Measurements from ENCODE around the gene STARD3.
"Not testable (repeated sequence)": the region's sequence is repeated elsewhere in the genome, so short reads cannot be mapped to it uniquely, and the experiment has no call there.

The STARD3 gene

GRCh38 chr17:39695089-39695474 lies 58.1 kb downstream of the STARD3 start:
- no peak for DNase-seq (ENCODE audit: low read depth in 2 of 2)

- no peak for DNase-seq (ENCODE audit: low read depth in 2 of 2)
Measured at GRCh38 chr17:39696731-39697130, 59.8 kb downstream of the STARD3 start.

- DNase-seq (ENCODE audit: low read depth in 2 of 2) = no peak
Measured at GRCh38 chr17:39697961-39698360, 61.0 kb downstream of the STARD3 start.

DNA sequence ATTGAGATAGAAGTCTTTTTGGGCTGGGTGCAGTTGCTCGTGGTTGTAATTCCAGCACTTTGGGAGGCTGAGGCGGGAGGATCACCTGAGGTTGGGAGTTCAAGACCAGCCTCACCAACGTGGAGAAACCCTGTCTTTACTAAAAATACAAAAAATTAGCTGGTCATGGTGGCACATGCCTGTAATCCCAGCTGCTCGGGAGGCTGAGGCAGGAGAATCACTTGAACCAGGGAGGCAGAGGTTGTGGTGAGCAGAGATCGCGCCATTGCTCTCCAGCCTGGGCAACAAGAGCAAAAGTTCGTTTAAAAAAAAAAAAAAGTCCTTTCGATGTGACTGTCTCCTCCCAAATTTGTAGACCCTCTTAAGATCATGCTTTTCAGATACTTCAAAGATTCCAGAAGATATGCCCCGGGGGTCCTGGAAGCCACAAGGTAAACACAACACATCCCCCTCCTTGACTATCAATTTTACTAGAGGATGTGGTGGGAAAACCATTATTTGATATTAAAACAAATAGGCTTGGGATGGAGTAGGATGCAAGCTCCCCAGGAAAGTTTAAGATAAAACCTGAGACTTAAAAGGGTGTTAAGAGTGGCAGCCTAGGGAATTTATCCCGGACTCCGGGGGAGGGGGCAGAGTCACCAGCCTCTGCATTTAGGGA lies 62.3 kb downstream of the STARD3 start:
- not testable (repeated sequence) for DNase-seq (ENCODE audit: low read depth in 2 of 2)

- DNase-seq (ENCODE audit: low read depth in 2 of 2) = no peak
Measured at GRCh38 chr17:39699818-39700147, 62.8 kb downstream of the STARD3 start, which contains the start of gene ERBB2. Gene ERBB2, plus strand, starts transcription at chr17:39700064. Its CDS starts 175 bp downstream, at chr17:39700239.

DNA sequence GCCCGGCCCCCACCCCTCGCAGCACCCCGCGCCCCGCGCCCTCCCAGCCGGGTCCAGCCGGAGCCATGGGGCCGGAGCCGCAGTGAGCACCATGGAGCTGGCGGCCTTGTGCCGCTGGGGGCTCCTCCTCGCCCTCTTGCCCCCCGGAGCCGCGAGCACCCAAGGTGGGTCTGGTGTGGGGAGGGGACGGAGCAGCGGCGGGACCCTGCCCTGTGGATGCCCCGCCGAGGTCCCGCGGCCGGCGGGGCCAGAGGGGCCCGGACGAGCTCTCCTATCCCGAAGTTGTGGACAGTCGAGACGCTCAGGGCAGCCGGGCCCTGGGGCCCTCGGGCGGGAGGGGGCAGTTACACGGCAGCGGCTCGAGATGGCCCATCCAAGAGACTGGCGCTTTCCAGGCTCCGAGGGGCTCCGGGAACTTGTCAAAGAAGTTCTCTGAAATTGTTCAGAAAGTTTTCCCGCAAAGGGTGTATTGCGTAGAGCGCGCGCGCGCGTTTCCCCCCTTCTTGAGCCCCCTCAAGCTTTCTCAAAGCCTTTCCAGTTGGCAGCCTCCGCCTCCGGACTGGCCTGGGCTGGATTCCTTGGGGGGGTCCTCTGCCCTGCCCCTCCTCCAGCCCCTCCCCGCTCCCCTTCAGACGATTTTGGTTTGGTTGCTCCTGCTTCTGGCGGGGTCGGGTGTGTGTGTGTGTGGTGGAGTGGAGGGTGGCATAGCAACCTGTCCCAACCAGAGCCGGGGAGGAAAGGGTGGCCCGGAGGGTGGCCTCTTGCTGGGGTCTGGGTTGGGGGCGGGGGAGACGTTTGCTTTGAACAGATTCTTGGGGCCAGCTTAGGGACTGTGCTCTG lies 63.4 kb downstream of the STARD3 start:
- DNase-seq (ENCODE audit: low read depth in 2 of 2) = no peak

GRCh38 chr17:39701012-39701783 lies 64.3 kb downstream of the STARD3 start:
- DNase-seq (ENCODE audit: low read depth in 2 of 2) = no peak

DNA sequence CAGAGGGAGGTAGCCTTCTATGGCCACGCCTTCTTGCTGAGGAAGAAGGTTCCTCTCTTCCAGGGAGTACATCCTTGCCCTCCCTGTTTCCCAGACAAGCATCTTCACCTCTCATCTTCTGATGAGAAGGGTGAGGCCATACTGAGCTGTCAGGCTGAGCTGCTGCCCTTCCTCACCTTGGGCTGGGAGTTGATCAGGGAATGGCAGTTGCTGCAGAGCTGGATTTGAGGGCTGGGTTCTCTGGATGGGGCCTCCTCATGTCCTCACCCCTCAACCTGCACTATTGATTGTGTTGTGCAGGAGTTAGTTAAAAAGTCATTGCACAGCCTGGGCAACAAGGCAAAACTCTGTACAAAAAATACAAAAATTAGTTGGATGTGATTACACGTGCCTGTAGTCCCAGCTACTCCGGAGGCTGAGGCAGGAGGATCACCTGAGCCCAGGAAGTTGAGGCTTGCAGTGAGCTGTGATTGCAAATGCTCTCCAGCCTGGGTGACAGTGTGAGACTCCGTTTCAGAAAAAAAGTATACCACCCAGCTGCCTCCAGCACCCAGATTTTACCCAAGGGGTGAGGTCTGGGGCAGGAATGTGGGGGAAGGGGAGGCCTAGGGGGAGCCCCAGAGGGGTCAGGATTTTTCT lies 65.0 kb downstream of the STARD3 start:
- no peak for DNase-seq (ENCODE audit: low read depth in 2 of 2)

- DNase-seq (ENCODE audit: low read depth in 2 of 2) = no peak
Measured at GRCh38 chr17:39702901-39703893, 66.3 kb downstream of the STARD3 start.

GRCh38 chr17:39703913-39704312 lies 67.0 kb downstream of the STARD3 start:
- no peak for DNase-seq (ENCODE audit: low read depth in 2 of 2)

DNA sequence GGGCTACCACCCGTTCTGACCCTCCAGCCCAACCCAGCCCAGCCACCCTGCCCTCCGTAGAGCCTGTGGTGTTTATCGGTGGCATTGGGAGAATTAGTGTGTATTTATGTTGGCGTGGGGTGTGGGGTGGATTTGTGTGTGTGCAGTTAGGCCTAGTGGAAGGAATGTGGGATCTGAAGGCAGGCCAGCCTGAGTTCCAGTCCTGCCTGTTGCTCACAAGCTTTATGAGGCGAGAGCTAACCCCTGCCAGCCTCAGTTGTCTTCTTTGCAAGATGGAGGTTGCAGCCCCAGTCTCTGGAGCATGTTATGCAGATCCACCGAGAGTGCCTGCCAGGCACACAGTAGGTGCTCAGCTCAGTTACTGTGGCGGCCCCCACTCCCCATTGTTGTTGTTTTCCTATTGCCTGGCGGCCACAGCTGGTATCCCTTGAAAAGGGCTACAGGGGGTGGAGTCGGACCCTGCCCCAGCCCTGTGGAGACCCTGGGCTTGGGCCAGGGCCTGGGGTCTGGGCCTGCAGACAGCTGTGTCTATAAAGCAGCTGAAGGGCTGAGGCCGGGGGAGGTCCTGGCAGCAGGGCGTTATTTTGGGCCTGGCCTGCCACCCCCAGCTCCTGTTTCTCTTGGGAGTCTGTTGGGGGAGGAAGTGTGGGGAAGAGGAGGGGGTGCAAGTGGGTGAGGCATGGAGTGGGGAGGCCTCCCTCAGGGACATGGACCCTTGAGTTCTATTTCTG lies 68.0 kb downstream of the STARD3 start:
- DNase-seq (ENCODE audit: low read depth in 2 of 2) = no peak

DNA sequence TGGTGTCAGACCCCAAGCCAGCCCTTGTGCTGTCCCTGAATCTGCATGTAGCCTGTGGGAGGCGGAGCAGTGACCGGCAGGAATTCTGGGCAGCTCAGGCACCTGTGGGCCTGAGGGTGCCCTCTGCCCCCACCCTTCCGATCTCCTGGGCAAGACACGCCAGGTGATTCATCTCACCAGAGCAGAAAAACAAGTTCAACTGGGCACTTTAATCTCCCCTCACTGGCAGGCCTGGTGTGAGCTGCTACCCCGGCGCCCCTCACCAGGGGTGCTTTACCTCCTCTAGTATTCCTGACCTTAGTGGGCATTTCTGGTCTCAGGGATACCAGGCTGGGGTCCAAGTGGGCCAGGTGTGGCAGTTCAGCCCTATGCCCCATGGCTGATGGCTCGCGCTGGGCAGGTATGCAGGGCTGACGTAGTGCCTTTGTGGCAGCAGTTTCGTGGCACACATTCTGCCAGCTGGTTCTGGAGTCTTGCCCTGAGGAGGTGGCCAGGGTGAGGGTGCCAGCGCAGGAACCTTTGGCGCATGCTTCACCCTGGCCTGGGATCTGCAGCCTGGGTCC lies 68.9 kb downstream of the STARD3 start:
- DNase-seq (ENCODE audit: low read depth in 2 of 2) = no peak

DNA sequence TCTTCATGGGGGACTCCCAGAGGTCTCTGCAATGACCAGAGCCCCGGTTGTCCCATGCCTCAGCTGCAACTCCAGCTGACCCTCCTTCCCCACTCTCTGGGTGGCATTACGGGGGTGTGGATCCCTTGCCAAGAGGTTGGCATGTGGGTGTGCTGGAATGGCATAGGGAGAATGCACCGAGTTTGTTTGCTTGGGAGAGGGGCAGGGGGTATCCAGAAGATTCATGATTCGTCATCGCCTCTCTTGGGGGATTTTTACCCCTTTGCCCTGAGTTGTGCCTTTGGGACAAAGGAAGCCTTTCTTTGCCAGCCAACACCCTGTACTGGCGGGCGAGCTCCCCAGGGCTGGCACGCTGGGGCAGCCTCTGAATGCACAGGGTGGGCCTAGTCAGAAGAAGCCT lies 69.4 kb downstream of the STARD3 start:
- DNase-seq (ENCODE audit: low read depth in 2 of 2) = no peak

DNA sequence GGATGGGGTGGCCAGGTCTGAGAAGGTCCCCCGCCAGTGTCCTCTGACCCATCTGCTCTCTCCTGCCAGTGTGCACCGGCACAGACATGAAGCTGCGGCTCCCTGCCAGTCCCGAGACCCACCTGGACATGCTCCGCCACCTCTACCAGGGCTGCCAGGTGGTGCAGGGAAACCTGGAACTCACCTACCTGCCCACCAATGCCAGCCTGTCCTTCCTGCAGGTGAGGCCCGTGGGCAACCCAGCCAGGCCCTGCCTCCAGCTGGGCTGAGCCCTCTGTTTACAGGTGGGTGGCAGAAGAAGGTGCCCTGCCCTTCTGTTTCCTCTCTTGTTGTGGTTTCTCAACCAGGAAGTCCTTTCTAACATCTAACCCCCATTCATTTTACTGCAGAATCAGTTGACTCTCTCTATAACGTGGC lies 70.0 kb downstream of the STARD3 start:
- DNase-seq (ENCODE audit: low read depth in 2 of 2) = no peak

- no peak for DNase-seq (ENCODE audit: low read depth in 2 of 2)
Measured at GRCh38 chr17:39709319-39709997, 72.5 kb downstream of the STARD3 start.

GRCh38 chr17:39709998-39710964 lies 73.3 kb downstream of the STARD3 start:
- DNase-seq (ENCODE audit: low read depth in 2 of 2) = no peak

GRCh38 chr17:39711071-39711470 lies 74.1 kb downstream of the STARD3 start:
- DNase-seq (ENCODE audit: low read depth in 2 of 2) = not testable (repeated sequence)

DNA sequence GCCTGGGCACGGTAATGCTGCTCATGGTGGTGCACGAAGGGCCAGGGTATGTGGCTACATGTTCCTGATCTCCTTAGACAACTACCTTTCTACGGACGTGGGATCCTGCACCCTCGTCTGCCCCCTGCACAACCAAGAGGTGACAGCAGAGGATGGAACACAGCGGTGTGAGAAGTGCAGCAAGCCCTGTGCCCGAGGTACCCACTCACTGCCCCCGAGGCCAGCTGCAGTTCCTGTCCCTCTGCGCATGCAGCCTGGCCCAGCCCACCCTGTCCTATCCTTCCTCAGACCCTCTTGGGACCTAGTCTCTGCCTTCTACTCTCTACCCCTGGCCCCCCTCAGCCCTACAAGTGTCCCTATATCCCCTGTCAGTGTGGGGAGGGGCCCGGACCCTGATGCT lies 74.9 kb downstream of the STARD3 start:
- DNase-seq (ENCODE audit: low read depth in 2 of 2) = no peak
